Suprapubic skin (tissue), 4 donors: ENCODE results near the gene SMIM34.
"Not testable (repeated sequence)": the region's sequence is repeated elsewhere in the genome, so short reads cannot be mapped to it uniquely, and the experiment has no call there.

Experiments
- POLR2A ChIP-seq, 2 donors: fragments of 450-650 bp; IDR thresholded peaks; one replicate each; pipeline ENCODE4 v1.6.1; 2017; ENCODE audit warnings: antibody characterized with exemption in 2 of 2, mild to moderate bottlenecking in 2 of 2, moderate library complexity in 2 of 2
- POLR2AphosphoS5 ChIP-seq, 3 donors: sonication (generic); formaldehyde crosslinking; IDR thresholded peaks; one replicate each; pipeline ENCODE4 v1.6.1; 2017; ENCODE audit warnings: antibody characterized with exemption in 3 of 3

- TF ChIP-seq POLR2A, POLR2AphosphoS5 (IDR thresholded peaks at IDR 0.05): not testable (repeated sequence)
Measured at GRCh38 chr21:34447018-34447417, 23.3 kb upstream of the SMIM34 start.
